Measurements from ENCODE around the gene AGBL3. TPM values are rescaled to one million over a fixed set of nuclear protein-coding genes. Genes with fewer than 3 reads are reported as not detected.
A peak's percentile ranks its signal among the peaks of the same experiment; 100 is the strongest.

Gene AGBL3
- total and polyA plus RNA-seq, 9 of the 15 experiments (the other 6 are each of a cell fraction or from before 2014, with no cell fraction given) = 0.54 to 2.9 (median 1.7) TPM

- TF ChIP-seq ZBTB33 (CRISPR knock-in tag; IDR thresholded peaks at IDR 0.05) (peak; percentile 88), POLR2B (IDR thresholded peaks at IDR 0.05; ENCODE audit: low read depth, partially characterized antibody) (peak; percentile 46), RBM22 (IDR thresholded peaks at IDR 0.05; ENCODE audit: low read depth, low read length, poor library complexity, severe bottlenecking) (peak; percentile 82)
Measured at GRCh38 chr7:135164357-135165061, 178.2 kb downstream of the AGBL3 start (continued).

GRCh38 chr7:135165862-135166261 lies 179.6 kb downstream of the AGBL3 start:
- BruUV-seq (replicated peaks) = no TSS peak
- no peak overlapping the region for H3K4me3 ChIP-seq
- no peak overlapping the region for H3K9ac ChIP-seq (ENCODE audit: insufficient read depth in 1 of 2, low read depth in 2 of 2, low read length in 2 of 2)
- intact Hi-C loops (cut with micrococcal nuclease) (no loop called here), in situ Hi-C loops (cut with MboI) (no loop called here)
- 93% methylated on average over 4 of the region's 4 CpGs for WGBS (ENCODE audit: insufficient coverage, low coverage, missing lambda C conversion rate)
- H3K79me2 ChIP-seq (ENCODE audit: control insufficient read depth, insufficient read depth, low read length) = peaks cover 33% of the 10 kb centered on the region
- no peaks in the 10 kb centered on the region for H3K27me3 ChIP-seq (ENCODE audit: control insufficient read depth in 2 of 2, insufficient read depth in 2 of 2, low read length in 2 of 2)
- H3K9me1 ChIP-seq (ENCODE audit: control insufficient read depth, insufficient read depth, low read length) = no peaks in the 10 kb centered on the region
- peaks cover 25 to 34% of the 10 kb centered on the region in 2 experiments for H3K4me1 ChIP-seq (replicated peaks in 1 of 2; ENCODE audit: control insufficient read depth in 2 of 2, insufficient read depth in 2 of 2, low read length in 2 of 2)
- ATAC-seq = no peak
- peaks cover 53% of the 10 kb centered on the region for H3K36me3 ChIP-seq (ENCODE audit: control insufficient read depth, insufficient read depth, low read length)
- peak in 1 of 4 experiments; percentile 7 for DNase-seq (ENCODE audit: extremely low read depth in 1 of 4, low spot score in 3 of 4)
- H3K9me3 ChIP-seq (replicated peaks; ENCODE audit: control insufficient read depth, insufficient read depth, low read depth, low read length) = peaks cover 20% of the 10 kb centered on the region
- H3K4me2 ChIP-seq (ENCODE audit: insufficient read depth, low read length) = no peak overlapping the region
- CTCF ChIA-PET (ENCODE audit: low intra/inter-chr PET ratio) = no interaction called here
- POLR2A ChIA-PET = interaction anchor here (0.7 to 2.7 kb wide), 4 partner anchors 18 to 648 kb away, joined by 3 to 11 read pairs (median 4); partner anchors contain the start of gene TMEM140
- no peak for FAIRE-seq
- H4K20me1 ChIP-seq (replicated peaks; ENCODE audit: control insufficient read depth, insufficient read depth, low read length) = 0 out of 2 replicates have a peak, but pooled peaks cover 5% of the 10 kb centered on the region
- H2AFZ ChIP-seq (ENCODE audit: low read depth, low read length) = no peak overlapping the region
- no peak overlapping the region for H3K27ac ChIP-seq (ENCODE audit: extremely low read depth, low read depth, low read length)
- TF ChIP-seq TCF15 (CRISPR knock-in tag; IDR thresholded peaks at IDR 0.05) (no peak), HDAC6 (IDR thresholded peaks at IDR 0.05; ENCODE audit: low read depth, low read length) (no peak), TBP (optimal IDR thresholded peaks at IDR 0.05; ENCODE audit: low read depth, low read length) (no peak), ZNF197 (CRISPR knock-in tag; IDR thresholded peaks at IDR 0.05; ENCODE audit: low read depth) (no peak), ZBTB2 (IDR thresholded peaks at IDR 0.05) (no peak), SFPQ (IDR thresholded peaks at IDR 0.05; ENCODE audit: low read depth, low read length) (no peak), ZNF780A (CRISPR knock-in tag; IDR thresholded peaks at IDR 0.05) (no peak), CBFB (CRISPR knock-in tag; IDR thresholded peaks at IDR 0.05) (no peak), MLLT1 (IDR thresholded peaks at IDR 0.05) (no peak)
